GM23248 (cell line): ENCODE data around the gene STOML2. TPM values are rescaled to one million over a fixed set of nuclear protein-coding genes. Genes with fewer than 3 reads are reported as not detected.
A peak's percentile ranks its signal among the peaks of the same experiment; 100 is the strongest.

ENCODE experiments used
- DNase-seq: peaks from one replicate; pipeline ENCODE4 v3.0.0-alpha.2; 2015
- H2AFZ ChIP-seq: fragments of 200-600 bp; sonication (generic); 2 replicates; pipeline ENCODE4 v1.6.1; 2016; ENCODE audit warnings: antibody characterized with exemption
- H3F3A ChIP-seq: fragments of 200-600 bp; sonication (generic); 2 replicates; pipeline ENCODE4 v1.6.1; 2016; ENCODE audit warnings: mild to moderate bottlenecking, antibody characterized with exemption, mixed run types; ENCODE audit not compliant: insufficient read depth
- H3K27ac ChIP-seq: fragments of 200-600 bp; sonication (generic); 2 replicates; pipeline ENCODE4 v1.5.1; 2016; ENCODE audit warnings: mild to moderate bottlenecking
- H3K27me3 ChIP-seq: fragments of 200-600 bp; sonication (generic); replicated peaks from 2 replicates; pipeline ENCODE4 v1.6.1; 2016; ENCODE audit warnings: mild to moderate bottlenecking; ENCODE audit not compliant: insufficient read depth
- H3K36me3 ChIP-seq: fragments of 200-600 bp; sonication (generic); 2 replicates; pipeline ENCODE4 v1.6.1; 2016; ENCODE audit warnings: low read depth, mild to moderate bottlenecking
- H3K4me1 ChIP-seq: fragments of 200-600 bp; sonication (generic); 2 replicates; pipeline ENCODE4 v1.6.1; 2016; ENCODE audit warnings: mild to moderate bottlenecking; ENCODE audit not compliant: insufficient read depth
- H3K4me2 ChIP-seq: fragments of 200-600 bp; sonication (generic); one replicate; pipeline ENCODE4 v1.6.1; 2016; ENCODE audit warnings: mild to moderate bottlenecking; ENCODE audit not compliant: unreplicated experiment
- H3K4me3 ChIP-seq: fragments of 200-600 bp; sonication (generic); 2 replicates; pipeline ENCODE4 v1.5.1; 2016; ENCODE audit warnings: mild to moderate bottlenecking
- H3K79me2 ChIP-seq: fragments of 200-600 bp; sonication (generic); 2 replicates; pipeline ENCODE4 v1.6.1; 2016; ENCODE audit warnings: mild to moderate bottlenecking; ENCODE audit not compliant: insufficient read depth
- H3K9ac ChIP-seq: fragments of 200-600 bp; sonication (generic); 2 replicates; pipeline ENCODE4 v1.6.1; 2016; ENCODE audit warnings: mild to moderate bottlenecking
- H3K9me2 ChIP-seq: fragments of 200-600 bp; sonication (generic); 2 replicates; pipeline ENCODE4 v1.6.1; 2016; ENCODE audit warnings: mixed run types, mild to moderate bottlenecking, moderate library complexity; ENCODE audit not compliant: insufficient read depth
- H3K9me3 ChIP-seq: fragments of 200-600 bp; sonication (generic); one replicate; pipeline ENCODE4 v1.6.1; 2017; ENCODE audit warnings: low read depth
- H4K20me1 ChIP-seq: fragments of 200-600 bp; sonication (generic); 2 replicates; pipeline ENCODE4 v1.6.0; 2016; ENCODE audit not compliant: insufficient read depth
- EZH2 ChIP-seq: fragments of 200-600 bp; sonication (generic); IDR thresholded peaks from 2 replicates; pipeline ENCODE4 v1.6.1; 2018; ENCODE audit warnings: antibody characterized with exemption, mild to moderate bottlenecking; ENCODE audit not compliant: insufficient read depth, poor library complexity, severe bottlenecking
- EZH2phosphoT487 ChIP-seq: fragments of 200-600 bp; sonication (generic); IDR thresholded peaks from 2 replicates; pipeline ENCODE4 v1.6.1; 2018; ENCODE audit warnings: antibody characterized with exemption, moderate library complexity, mild to moderate bottlenecking, low read depth; ENCODE audit not compliant: insufficient read depth
- WGBS, 2 experiments: methylation state at CpG; one replicate each; pipeline ENCODE4 v1.1.6; 2015 to 2017; ENCODE audit warnings: low lambda C conversion rate in 2 of 2, low coverage in 1 of 2; ENCODE audit errors: missing lambda C conversion rate in 2 of 2; 5-methylcytosine and 5-hydroxymethylcytosine counted together
- in situ Hi-C: fragments of 300-500 bp; cut with MboI; formaldehyde crosslinking; loops from 2 replicates; pipeline ENCODE4 v1.15.0; 2020
- polyA plus RNA-seq: library from polyadenylated mRNA; unstranded; fragments of >200 nt; fragmentation: Nextera tagmentation; extraction: Ambion mirVana; gene quantifications from 2 replicates; pipeline ENCODE4 v1.2.1, GENCODE V29; 2016
- total RNA-seq: library from RNA; depleted of rRNA; stranded (reverse); fragments of >200 nt; shearing (Covaris generic); gene quantifications from 2 replicates; pipeline ENCODE4 v1.2.3, GENCODE V29; 2014

The STOML2 gene
- total and polyA plus RNA-seq, 2 experiments from 2014 or later = 120 to 124 TPM

DNA sequence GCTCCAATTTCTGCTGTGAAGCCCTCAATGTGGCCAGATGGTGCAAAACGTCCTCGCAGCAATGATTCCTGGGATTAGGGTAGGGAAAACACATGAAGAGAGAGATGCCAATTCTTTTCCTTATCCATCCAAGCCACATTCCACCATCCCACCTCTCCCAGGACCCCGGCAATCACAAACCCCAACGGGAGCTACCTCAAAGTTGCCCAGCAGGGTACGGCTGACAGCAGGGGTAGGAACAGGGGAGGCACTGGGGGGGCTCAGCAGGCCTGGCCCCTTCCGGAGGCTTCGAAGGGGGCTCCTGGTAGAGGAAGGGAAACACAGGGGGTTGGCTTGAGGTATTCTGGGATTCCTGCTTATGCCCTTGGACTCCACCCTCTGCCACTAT lies 3.4 kb upstream of the STOML2 start:
- peaks cover 79% of the 10 kb centered on the region for H3K79me2 ChIP-seq
- no peaks in the 10 kb centered on the region for H3K27me3 ChIP-seq
- peaks cover 19% of the 10 kb centered on the region for H3K4me1 ChIP-seq
- H3K9ac ChIP-seq = no peak overlapping the region
- H3K4me3 ChIP-seq = no peak overlapping the region
- DNase-seq = no peak
- WGBS, 2 experiments = 86 to 89% methylated on average over 7 of the region's 7 CpGs
- no peak for TF ChIP-seq EZH2
- H2AFZ ChIP-seq = no peak overlapping the region
- H3K9me2 ChIP-seq = no peaks in the 10 kb centered on the region
- no peak overlapping the region for H3K27ac ChIP-seq
- H3F3A ChIP-seq = peaks cover 20% of the 10 kb centered on the region
- peaks cover 30% of the 10 kb centered on the region; the same call in 1 of the 2 replicates for H3K36me3 ChIP-seq
- no peaks in the 10 kb centered on the region for H3K9me3 ChIP-seq
- in situ Hi-C loops = no loop called here
- no peaks in the 10 kb centered on the region for H4K20me1 ChIP-seq
- H3K4me2 ChIP-seq = no peak overlapping the region

DNA sequence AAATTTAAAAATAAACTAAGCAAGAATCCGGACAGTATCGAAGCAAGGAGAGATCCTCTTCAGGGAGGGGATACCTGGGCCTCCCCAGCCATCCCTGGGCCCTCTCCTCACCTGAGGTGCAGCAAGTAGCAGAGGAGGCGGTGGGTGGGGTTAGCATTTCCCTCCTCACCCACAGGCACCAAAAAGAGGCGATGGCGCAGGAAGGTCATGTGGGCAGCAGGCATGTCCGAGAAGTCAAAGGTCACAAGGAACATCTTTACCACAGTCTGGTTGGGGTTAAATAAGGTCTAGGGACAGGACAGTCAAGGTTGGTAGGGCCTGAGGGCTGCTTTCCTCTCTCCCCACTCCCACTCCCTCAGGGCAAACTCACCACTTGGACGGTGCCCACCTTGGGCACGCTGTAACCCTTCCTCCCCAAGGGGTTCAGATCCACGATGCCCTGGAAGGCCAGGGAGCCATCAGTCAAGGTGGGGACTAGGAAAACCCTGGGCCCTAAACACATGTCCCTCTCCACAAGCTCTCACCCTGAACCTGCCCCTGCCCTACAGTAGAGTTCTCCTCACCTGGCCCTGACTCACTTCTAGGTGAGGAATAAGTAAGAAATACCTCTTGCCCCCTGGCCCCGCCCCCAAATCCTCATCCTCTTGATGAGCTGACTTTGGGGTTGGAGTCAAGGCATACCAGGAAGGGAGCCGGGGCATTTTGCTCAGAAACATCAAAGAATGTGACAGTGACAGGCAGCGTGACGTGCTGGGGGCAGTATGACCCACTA lies 2.8 kb upstream of the STOML2 start:
- H3K4me3 ChIP-seq = no peak overlapping the region
- no peaks in the 10 kb centered on the region for H4K20me1 ChIP-seq
- H3K4me2 ChIP-seq = no peak overlapping the region
- WGBS, 2 experiments = 96 to 99% methylated on average over 12 to 13 of the region's 13 CpGs
- no peaks in the 10 kb centered on the region for H3K9me3 ChIP-seq
- in situ Hi-C loops = no loop called here
- peaks cover 20% of the 10 kb centered on the region for H3F3A ChIP-seq
- H2AFZ ChIP-seq = no peak overlapping the region
- peaks cover 31% of the 10 kb centered on the region; the same call in 1 of the 2 replicates for H3K36me3 ChIP-seq
- H3K79me2 ChIP-seq = peaks cover 77% of the 10 kb centered on the region
- TF ChIP-seq EZH2 (no peak), EZH2phosphoT487 (no peak)
- no peak overlapping the region for H3K27ac ChIP-seq
- no peaks in the 10 kb centered on the region for H3K27me3 ChIP-seq
- no peaks in the 10 kb centered on the region for H3K9me2 ChIP-seq
- no peak overlapping the region for H3K9ac ChIP-seq
- H3K4me1 ChIP-seq = peaks cover 19% of the 10 kb centered on the region
- no peak for DNase-seq

DNA sequence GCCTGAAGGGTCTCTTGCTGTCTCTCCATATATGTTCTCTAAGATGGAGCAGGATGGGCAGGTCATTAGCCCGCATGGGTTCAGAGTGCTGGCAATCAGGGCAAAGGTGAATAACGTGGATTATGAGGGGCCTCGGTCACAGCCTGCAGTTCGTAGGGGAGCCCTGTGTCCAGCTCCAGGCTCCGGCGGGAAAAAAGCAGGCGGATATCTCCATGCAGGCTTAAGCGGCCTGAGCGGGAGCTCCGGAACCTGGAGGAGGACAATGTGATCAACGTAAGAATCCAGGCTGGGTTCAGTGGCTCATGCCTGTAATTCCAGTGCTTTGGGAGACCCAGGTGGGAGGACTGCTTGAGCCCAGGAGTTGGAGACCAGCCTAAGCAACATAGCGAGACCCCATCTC lies 2.2 kb upstream of the STOML2 start:
- Histone ChIP-seq H3K36me3 (peaks cover 37% of the 10 kb centered on the region; the same call in 1 of the 2 replicates), H3K27ac (0 out of 2 replicates have a peak overlapping the region, but pooled peaks have one; percentile 98), H3K4me3 (no peak overlapping the region), H3K79me2 (peaks cover 71% of the 10 kb centered on the region), H3K4me2 (no peak overlapping the region), H3K9me2 (no peaks in the 10 kb centered on the region), H3K9ac (no peak overlapping the region), H3K27me3 (no peaks in the 10 kb centered on the region), H4K20me1 (no peaks in the 10 kb centered on the region), H3F3A (peaks cover 20% of the 10 kb centered on the region), H2AFZ (no peak overlapping the region), H3K9me3 (no peaks in the 10 kb centered on the region), H3K4me1 (peaks cover 14% of the 10 kb centered on the region)
- no peak for TF ChIP-seq EZH2
- no peak for TF ChIP-seq EZH2phosphoT487
- 85 to 89% methylated on average over 12 of the region's 12 CpGs for WGBS, 2 experiments
- DNase-seq = no peak
- in situ Hi-C loops = no loop called here

DNA sequence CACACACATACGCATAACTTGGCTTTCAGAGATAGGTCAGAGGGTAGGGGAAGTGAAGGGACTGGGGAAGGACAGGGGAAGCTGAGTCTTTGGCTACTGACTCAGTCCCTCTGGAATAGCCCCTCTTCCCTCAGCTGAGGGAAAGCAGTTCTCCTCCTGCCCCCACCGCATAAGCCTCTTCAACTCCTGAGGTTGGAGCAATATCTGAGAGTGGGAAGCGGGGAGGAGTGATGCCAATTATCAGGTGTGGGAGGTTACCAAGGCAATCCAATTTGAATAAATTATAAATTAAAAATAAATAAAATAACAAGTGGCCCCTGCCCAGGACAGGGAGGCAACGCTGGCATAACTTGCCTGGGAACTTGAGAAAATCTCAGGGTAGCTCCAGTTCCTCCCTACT lies 1.7 kb upstream of the STOML2 start:
- Histone ChIP-seq H3K79me2 (peaks cover 65% of the 10 kb centered on the region), H3K27ac (peak overlapping the region; percentile 98), H3K4me3 (no peak overlapping the region), H3K9me3 (no peaks in the 10 kb centered on the region), H3K9me2 (no peaks in the 10 kb centered on the region), H3K4me2 (no peak overlapping the region), H3K9ac (0 out of 2 replicates have a peak overlapping the region, but pooled peaks have one; percentile 98), H3F3A (peaks cover 21% of the 10 kb centered on the region), H3K27me3 (no peaks in the 10 kb centered on the region), H3K36me3 (peaks cover 37% of the 10 kb centered on the region; the same call in 1 of the 2 replicates), H2AFZ (no peak overlapping the region), H3K4me1 (peaks cover 9% of the 10 kb centered on the region), H4K20me1 (no peaks in the 10 kb centered on the region)
- TF ChIP-seq EZH2 (no peak), EZH2phosphoT487 (no peak)
- DNase-seq = no peak
- in situ Hi-C loops = no loop called here
- 96 to 99% methylated on average over 4 of the region's 4 CpGs for WGBS, 2 experiments
